ENCODE measurements around the gene ARV1.

GRCh38 chr1:230964896-230965295, 14.0 kb upstream of the ARV1 start:
- TF ChIP-seq TCF7L2 (IDR thresholded peaks at IDR 0.05; ENCODE audit: low read depth, low read length): no peak
- TF ChIP-seq, protein P1, sequence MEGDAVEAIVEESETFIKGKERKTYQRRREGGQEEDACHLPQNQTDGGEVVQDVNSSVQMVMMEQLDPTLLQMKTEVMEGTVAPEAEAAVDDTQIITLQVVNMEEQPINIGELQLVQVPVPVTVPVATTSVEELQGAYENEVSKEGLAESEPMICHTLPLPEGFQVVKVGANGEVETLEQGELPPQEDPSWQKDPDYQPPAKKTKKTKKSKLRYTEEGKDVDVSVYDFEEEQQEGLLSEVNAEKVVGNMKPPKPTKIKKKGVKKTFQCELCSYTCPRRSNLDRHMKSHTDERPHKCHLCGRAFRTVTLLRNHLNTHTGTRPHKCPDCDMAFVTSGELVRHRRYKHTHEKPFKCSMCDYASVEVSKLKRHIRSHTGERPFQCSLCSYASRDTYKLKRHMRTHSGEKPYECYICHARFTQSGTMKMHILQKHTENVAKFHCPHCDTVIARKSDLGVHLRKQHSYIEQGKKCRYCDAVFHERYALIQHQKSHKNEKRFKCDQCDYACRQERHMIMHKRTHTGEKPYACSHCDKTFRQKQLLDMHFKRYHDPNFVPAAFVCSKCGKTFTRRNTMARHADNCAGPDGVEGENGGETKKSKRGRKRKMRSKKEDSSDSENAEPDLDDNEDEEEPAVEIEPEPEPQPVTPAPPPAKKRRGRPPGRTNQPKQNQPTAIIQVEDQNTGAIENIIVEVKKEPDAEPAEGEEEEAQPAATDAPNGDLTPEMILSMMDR (IDR thresholded peaks at IDR 0.05): no peak
- TF ChIP-seq POLR2AphosphoS5 (IDR thresholded peaks at IDR 0.05; ENCODE audit: low read depth, low read length): no peak
- TF ChIP-seq REST (IDR thresholded peaks at IDR 0.05; ENCODE audit: insufficient read depth in 1 of 2, low read depth in 2 of 2, low read length in 1 of 2): no peak

All from Panc1 (cell line).